Breast epithelium (tissue), 3 donors: ENCODE data around the gene FAM169A.

Source experiments
- POLR2AphosphoS5 ChIP-seq, 3 donors: sonication (generic); formaldehyde crosslinking; IDR thresholded peaks; one replicate each; pipeline ENCODE4 v1.6.1; 2017; ENCODE audit warnings: antibody characterized with exemption in 3 of 3
- TF ChIP-seq, protein P1 (sequence below), 3 donors: fragments of 450-650 bp; IDR thresholded peaks; one replicate each; pipeline ENCODE4 v1.5.1; 2016 to 2017; ENCODE audit warnings: antibody characterized with exemption in 3 of 3, mild to moderate bottlenecking in 3 of 3, moderate library complexity in 3 of 3

DNA sequence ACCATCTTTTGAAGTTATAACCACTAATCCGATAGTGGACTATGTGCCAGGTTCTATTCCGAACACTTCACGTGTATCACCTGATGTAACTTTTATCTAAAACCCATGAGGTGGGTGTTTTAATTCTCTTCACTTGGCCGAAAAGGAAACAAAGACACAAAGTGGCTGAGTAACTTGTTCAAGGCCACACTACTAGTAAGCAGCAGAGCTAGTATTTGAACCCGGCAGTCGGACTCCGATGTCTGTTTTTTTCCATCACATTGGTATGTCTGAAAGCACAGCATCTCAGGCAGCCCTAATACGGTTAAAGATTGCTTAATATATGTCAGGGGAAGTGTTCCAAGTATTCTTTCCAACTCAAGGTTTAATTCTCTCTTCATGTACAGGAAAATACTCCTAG lies 16.2 kb downstream of the FAM169A start:
- TF ChIP-seq, protein P1, sequence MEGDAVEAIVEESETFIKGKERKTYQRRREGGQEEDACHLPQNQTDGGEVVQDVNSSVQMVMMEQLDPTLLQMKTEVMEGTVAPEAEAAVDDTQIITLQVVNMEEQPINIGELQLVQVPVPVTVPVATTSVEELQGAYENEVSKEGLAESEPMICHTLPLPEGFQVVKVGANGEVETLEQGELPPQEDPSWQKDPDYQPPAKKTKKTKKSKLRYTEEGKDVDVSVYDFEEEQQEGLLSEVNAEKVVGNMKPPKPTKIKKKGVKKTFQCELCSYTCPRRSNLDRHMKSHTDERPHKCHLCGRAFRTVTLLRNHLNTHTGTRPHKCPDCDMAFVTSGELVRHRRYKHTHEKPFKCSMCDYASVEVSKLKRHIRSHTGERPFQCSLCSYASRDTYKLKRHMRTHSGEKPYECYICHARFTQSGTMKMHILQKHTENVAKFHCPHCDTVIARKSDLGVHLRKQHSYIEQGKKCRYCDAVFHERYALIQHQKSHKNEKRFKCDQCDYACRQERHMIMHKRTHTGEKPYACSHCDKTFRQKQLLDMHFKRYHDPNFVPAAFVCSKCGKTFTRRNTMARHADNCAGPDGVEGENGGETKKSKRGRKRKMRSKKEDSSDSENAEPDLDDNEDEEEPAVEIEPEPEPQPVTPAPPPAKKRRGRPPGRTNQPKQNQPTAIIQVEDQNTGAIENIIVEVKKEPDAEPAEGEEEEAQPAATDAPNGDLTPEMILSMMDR (IDR thresholded peaks at IDR 0.05): no peak
- TF ChIP-seq POLR2AphosphoS5 (IDR thresholded peaks at IDR 0.05): no peak
